Activated CD4-positive, alpha-beta T cell treated with anti-CD3 and anti-CD28 coated beads for 24 hours (primary cell): Measurements from ENCODE around the gene CLDN25.

ENCODE experiments used
- DNase-seq, 2 donors: peaks; one replicate each; pipeline ENCODE4 v3.0.0-alpha.2; 2020; ENCODE audit warnings: low read depth in 2 of 2

Gene CLDN25

GRCh38 chr11:113808931-113809330 is 29.3 kb downstream of the CLDN25 start:
- DNase-seq = no peak

GRCh38 chr11:113814181-113814580 is 34.6 kb downstream of the CLDN25 start:
- DNase-seq = no peak

- no peak for DNase-seq
Observed at GRCh38 chr11:113817162-113817561, 37.6 kb downstream of the CLDN25 start.

GRCh38 chr11:113817626-113818025 is 38.0 kb downstream of the CLDN25 start:
- no peak for DNase-seq

GRCh38 chr11:113818426-113818825 is 38.8 kb downstream of the CLDN25 start:
- no peak for DNase-seq

- no peak for DNase-seq
Observed at GRCh38 chr11:113827477-113827876, 47.9 kb downstream of the CLDN25 start.

GRCh38 chr11:113828191-113828590 is 48.6 kb downstream of the CLDN25 start:
- DNase-seq = no peak

- no peak for DNase-seq
Observed at GRCh38 chr11:113829751-113830150, 50.2 kb downstream of the CLDN25 start.
